Kidney (tissue), 14 donors: Measurements from ENCODE around the gene MINAR1. TPM values are rescaled to one million over a fixed set of nuclear protein-coding genes. Genes with fewer than 3 reads are reported as not detected.

Source experiments
- DNase-seq, 5 donors: peaks; one replicate each; pipeline ENCODE4 v3.0.0-alpha.2; 2013 to 2020
- FAIRE-seq: peaks from 2 replicates; lab custom pipeline; 2012; peaks lifted over from hg19 to GRCh38; lab: Jason Lieb, UNC
- H3K27ac ChIP-seq, 2 donors: one replicate each; pipeline ENCODE4 v1.7.0; 2013; ENCODE audit warnings: low read depth in 2 of 2, low read length in 2 of 2, inconsistent platforms in 1 of 2
- H3K27me3 ChIP-seq: one replicate; pipeline ENCODE4 v1.7.1; 2013; ENCODE audit warnings: low read length, inconsistent platforms; ENCODE audit not compliant: control insufficient read depth, insufficient read depth
- H3K36me3 ChIP-seq, 3 donors: one replicate each; pipeline versions ENCODE4 v1.7.0 to v1.7.1; 2013; ENCODE audit warnings: low read length in 3 of 3, control low read depth in 1 of 3, inconsistent platforms in 1 of 3; ENCODE audit not compliant: insufficient read depth in 3 of 3, control insufficient read depth in 2 of 3
- H3K4me1 ChIP-seq, 3 donors: one replicate each; pipeline versions ENCODE4 v1.7.0 to v1.7.1; 2013; ENCODE audit warnings: low read length in 3 of 3, inconsistent platforms in 1 of 3, low read depth in 1 of 3; ENCODE audit not compliant: control insufficient read depth in 2 of 3, insufficient read depth in 2 of 3
- H3K4me3 ChIP-seq, 3 donors: one replicate each; pipeline versions ENCODE4 v1.7.0 to v1.8.1; 2013; ENCODE audit warnings: low read length in 3 of 3, control low read depth in 1 of 3, inconsistent platforms in 1 of 3
- H3K9ac ChIP-seq, 3 donors: one replicate each; pipeline versions ENCODE4 v1.7.0 to v1.7.1; 2013; ENCODE audit warnings: low read length in 3 of 3, control low read depth in 1 of 3, inconsistent platforms in 1 of 3
- H3K9me3 ChIP-seq, 3 donors: one replicate each; pipeline versions ENCODE4 v1.7.0 to v1.7.1; 2013; ENCODE audit warnings: low read length in 3 of 3, control low read depth in 1 of 3, inconsistent platforms in 1 of 3; ENCODE audit not compliant: control insufficient read depth in 2 of 3, insufficient read depth in 1 of 3
- intact Hi-C: fragments of 100-400 bp; cut with DNase I; formaldehyde crosslinking; loops from one replicate; pipeline ENCODE4 v1.11.1; 2022
- polyA plus RNA-seq: library from polyadenylated mRNA; stranded (reverse); fragments of 350-450 nt; fragmentation: Illumina TruSeq; extraction: RNeasy Lipid Tissue Mini Kit (QIAGEN cat#74804); gene quantifications from one replicate; pipeline ENCODE4 v1.2.3, GENCODE V29; 2014; ENCODE audit warnings: low read depth, low replicate concordance; ENCODE audit not compliant: insufficient read depth
- total RNA-seq: library from RNA; stranded (reverse); fragmentation: NEBNext Ultra II Directional; extraction: Animal tissue kit (Norgen Biotek cat#: 25700); gene quantifications from one replicate; pipeline ENCODE4 v1.2.1, GENCODE V29; 2021
- TF ChIP-seq, protein P1 (sequence below): IDR thresholded peaks from 3 replicates; pipeline ENCODE4 v1.5.1; 2012; ENCODE audit warnings: mild to moderate bottlenecking, moderate library complexity, borderline replicate concordance; ENCODE audit not compliant: insufficient read depth; ENCODE audit errors: extremely low read depth
- donor health status: control.
- donor health status: control.
- donor health status: control.
- donor health status: control.
- donor health status: control.
- donor health status: DM: yes; HTN: yes; CAD: no.
- donor health status: Normal renal cell carcinoma (clear cell type).

Gene MINAR1
- total and polyA plus RNA-seq, 2 donors from 2014 or later = 0.15 to 0.47 TPM

DNA sequence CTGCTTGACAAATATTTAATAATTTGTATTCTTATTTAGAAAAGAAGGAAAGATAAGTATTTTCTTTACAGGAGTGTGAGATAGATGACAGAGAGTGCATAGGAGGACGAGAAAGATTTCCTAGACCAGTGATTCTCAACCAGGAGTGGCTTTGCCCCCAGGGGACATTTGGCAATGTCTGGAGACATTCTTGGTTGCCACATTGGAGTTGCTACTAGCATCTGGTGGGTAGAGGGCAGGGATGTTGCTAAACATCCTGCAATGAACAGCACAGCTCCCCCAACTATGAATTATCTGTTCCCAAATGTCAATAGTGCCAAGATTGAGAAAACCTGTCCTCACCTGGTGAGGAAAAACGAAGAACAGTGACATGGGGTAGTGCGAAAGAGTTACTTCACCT is 30.8 kb upstream of the MINAR1 start:
- intact Hi-C loops = no loop called here
- TF ChIP-seq, protein P1, sequence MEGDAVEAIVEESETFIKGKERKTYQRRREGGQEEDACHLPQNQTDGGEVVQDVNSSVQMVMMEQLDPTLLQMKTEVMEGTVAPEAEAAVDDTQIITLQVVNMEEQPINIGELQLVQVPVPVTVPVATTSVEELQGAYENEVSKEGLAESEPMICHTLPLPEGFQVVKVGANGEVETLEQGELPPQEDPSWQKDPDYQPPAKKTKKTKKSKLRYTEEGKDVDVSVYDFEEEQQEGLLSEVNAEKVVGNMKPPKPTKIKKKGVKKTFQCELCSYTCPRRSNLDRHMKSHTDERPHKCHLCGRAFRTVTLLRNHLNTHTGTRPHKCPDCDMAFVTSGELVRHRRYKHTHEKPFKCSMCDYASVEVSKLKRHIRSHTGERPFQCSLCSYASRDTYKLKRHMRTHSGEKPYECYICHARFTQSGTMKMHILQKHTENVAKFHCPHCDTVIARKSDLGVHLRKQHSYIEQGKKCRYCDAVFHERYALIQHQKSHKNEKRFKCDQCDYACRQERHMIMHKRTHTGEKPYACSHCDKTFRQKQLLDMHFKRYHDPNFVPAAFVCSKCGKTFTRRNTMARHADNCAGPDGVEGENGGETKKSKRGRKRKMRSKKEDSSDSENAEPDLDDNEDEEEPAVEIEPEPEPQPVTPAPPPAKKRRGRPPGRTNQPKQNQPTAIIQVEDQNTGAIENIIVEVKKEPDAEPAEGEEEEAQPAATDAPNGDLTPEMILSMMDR = no peak
- H3K36me3 ChIP-seq = no peaks in the 10 kb centered on the region

DNA sequence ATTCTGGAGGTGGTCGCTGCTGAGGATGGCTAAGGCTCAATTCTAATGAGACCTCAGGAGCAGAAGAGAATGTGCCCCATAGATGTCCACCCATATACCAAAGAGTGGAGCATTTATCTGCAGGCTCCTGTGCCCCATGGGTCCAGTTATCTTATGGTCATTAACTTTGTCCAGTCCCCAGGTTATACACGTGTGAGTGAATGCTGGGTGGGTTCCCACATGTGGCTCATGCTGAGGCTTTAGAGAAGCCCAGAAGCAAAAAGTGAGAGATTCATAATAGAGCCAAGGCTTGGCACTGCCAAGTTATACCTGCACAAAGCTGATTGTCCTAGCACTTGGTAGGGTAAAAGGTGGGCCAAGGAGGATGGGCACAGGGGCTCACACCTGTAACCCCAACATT is 30.0 kb upstream of the MINAR1 start:
- no peaks in the 10 kb centered on the region for H3K9me3 ChIP-seq
- no peaks in the 10 kb centered on the region for H3K36me3 ChIP-seq
- H3K4me1 ChIP-seq = no peaks in the 10 kb centered on the region
- no peak for DNase-seq
- FAIRE-seq = no peak
- H3K9ac ChIP-seq = no peak overlapping the region
- no peak overlapping the region for H3K4me3 ChIP-seq
- no peak overlapping the region for H3K27ac ChIP-seq
- intact Hi-C loops = no loop called here
- TF ChIP-seq, protein P1 = no peak
- no peaks in the 10 kb centered on the region for H3K27me3 ChIP-seq

More for the DNA sequence above, 30.8 kb upstream of the MINAR1 start:
- H3K4me1 ChIP-seq = no peaks in the 10 kb centered on the region
- no peak for FAIRE-seq
- no peaks in the 10 kb centered on the region for H3K27me3 ChIP-seq
- DNase-seq = no peak
- H3K9ac ChIP-seq = no peak overlapping the region
- H3K4me3 ChIP-seq = no peak overlapping the region
- no peak overlapping the region for H3K27ac ChIP-seq
- no peaks in the 10 kb centered on the region for H3K9me3 ChIP-seq

DNA sequence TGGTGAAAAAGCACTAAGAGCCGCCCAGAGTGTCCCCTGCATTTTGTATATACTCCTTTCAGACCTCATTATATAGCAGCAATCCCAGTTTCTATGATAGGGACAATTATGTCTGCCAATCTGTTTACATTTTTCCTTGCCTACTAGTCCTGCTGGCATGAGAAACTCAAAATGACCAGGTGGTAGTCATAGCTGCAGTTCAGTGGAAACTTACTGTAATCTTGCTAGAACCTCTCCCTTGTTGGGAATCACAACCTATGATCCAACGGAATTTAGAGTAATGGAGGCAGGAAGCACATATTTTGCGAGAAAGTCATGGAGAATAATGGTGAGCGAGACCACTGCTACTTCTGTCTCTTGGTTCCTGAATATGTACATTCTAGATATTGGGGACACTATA is 28.6 kb upstream of the MINAR1 start:
- intact Hi-C loops = no loop called here
- H3K27ac ChIP-seq = no peak overlapping the region
- DNase-seq (no peak), FAIRE-seq (no peak)
- no peaks in the 10 kb centered on the region for H3K4me1 ChIP-seq
- no peaks in the 10 kb centered on the region for H3K27me3 ChIP-seq
- no peak overlapping the region for H3K4me3 ChIP-seq
- no peaks in the 10 kb centered on the region for H3K36me3 ChIP-seq
- H3K9ac ChIP-seq = no peak overlapping the region
- no peaks in the 10 kb centered on the region for H3K9me3 ChIP-seq
- TF ChIP-seq, protein P1 = no peak

DNA sequence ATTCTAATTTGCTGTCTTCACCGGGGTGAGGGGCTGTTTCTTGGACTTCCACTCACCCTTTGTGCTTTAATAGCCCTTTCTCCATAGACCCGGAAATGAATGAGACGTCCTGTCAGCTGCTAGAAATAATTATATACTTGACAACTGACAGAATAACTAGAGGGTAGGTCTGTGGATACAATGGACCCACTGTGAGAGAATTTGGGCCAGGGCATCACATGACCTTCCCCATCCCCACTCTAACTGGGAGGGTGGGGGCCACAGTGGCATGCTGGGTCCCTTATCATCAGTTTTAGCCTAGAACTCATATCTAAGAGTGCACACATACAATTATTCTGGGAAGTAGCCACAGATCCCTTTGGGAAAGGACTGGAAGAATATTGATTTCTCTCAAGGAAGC is 25.9 kb upstream of the MINAR1 start:
- Histone ChIP-seq H3K36me3 (no peaks in the 10 kb centered on the region), H3K27me3 (no peaks in the 10 kb centered on the region), H3K27ac (no peak overlapping the region), H3K4me1 (no peaks in the 10 kb centered on the region), H3K9me3 (no peaks in the 10 kb centered on the region), H3K9ac (no peak overlapping the region), H3K4me3 (no peak overlapping the region)
- FAIRE-seq = no peak
- DNase-seq = no peak
- intact Hi-C loops = no loop called here
- TF ChIP-seq, protein P1 = no peak
